NCI-H748 (cell line): ENCODE measurements around the gene NACC1.
"Not testable (repeated sequence)": the region's sequence is repeated elsewhere in the genome, so short reads cannot be mapped to it uniquely, and the experiment has no call there.

Experiments used
- DNase-seq: peaks from one replicate; lab custom pipeline; 2025; ENCODE audit not compliant: unreplicated experiment; lab: John Stamatoyannopoulos, UW

NACC1 gene

DNA sequence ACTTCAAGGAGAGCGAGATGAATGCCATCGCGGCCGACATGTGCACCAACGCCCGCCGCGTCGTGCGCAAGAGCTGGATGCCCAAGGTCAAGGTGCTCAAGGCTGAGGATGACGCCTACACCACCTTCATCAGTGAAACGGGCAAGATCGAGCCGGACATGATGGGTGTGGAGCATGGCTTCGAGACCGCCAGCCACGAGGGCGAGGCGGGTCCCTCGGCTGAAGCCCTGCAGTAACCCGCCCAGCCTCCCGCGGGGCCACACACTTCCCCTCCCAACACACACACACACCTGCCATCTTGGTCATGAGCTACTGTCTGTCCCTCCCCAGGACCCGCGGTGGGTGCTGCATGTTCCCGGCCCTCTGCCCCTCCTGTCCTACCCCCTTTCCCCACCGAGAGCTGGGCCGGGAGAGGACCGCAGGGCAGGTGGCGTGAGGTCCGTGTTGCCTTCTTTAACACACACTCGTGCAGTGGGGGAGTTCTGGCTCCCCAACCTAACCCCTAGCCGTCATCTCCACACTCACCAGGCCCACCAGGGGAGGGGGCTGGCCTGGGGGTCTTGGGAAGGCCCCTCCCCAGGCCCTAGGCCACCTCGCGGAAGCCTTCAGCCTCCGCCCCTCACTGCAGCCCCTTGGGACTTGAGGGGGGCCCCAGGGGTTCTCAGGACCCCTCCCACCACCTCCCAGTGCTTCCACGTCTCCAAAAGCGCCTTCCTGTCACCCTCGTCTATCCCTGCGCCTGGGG, 20.3 kb downstream of the NACC1 start:
- no peak for DNase-seq

DNA sequence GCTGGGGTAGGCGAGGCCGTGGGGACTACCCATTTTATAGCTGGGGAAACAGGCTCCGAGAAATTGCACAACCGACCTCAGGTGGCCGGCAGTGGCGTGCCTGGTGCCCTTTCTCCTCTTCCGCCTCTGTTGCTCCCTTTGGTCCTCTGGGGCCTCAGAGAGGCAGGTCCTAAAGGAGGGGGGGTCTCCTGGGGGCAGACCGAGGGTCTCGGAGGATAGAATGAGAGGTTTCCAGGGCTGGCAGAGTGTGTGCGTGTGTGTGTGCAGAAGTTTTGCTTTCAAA, 20.8 kb downstream of the NACC1 start:
- DNase-seq = no peak

DNA sequence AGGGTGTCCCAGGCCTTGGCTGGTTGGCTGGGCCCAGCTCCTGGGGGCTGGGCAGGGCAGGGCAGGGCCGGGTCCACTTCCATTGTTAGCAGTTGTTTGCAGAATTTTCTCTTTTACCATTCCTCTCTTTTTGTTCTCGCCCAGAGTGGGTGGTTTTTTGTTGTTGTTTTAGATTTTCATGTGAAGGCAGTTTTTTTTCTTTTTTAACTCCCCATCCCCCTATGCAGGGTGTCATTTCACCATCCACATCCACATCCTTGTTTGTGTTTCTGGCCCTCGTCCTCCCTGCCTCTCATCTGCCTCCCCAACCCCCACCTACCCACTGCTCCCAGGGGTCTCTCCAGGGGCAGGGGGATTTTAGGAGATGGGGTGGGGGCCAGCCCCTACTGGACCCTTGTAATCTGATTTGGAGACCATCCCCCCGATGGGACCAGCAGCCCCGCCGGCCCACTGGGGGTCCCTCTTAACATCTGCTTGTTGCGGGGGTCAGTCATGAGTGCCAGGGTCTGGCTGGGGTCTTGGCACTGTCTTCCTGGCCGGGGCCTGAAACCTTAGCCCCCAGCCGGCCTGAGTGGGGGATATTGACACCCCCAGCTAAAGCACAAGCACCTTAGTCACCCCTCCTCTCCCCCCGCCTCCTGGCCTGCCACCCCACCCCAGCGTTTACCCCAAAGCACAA, 21.7 kb downstream of the NACC1 start:
- DNase-seq = no peak

DNA sequence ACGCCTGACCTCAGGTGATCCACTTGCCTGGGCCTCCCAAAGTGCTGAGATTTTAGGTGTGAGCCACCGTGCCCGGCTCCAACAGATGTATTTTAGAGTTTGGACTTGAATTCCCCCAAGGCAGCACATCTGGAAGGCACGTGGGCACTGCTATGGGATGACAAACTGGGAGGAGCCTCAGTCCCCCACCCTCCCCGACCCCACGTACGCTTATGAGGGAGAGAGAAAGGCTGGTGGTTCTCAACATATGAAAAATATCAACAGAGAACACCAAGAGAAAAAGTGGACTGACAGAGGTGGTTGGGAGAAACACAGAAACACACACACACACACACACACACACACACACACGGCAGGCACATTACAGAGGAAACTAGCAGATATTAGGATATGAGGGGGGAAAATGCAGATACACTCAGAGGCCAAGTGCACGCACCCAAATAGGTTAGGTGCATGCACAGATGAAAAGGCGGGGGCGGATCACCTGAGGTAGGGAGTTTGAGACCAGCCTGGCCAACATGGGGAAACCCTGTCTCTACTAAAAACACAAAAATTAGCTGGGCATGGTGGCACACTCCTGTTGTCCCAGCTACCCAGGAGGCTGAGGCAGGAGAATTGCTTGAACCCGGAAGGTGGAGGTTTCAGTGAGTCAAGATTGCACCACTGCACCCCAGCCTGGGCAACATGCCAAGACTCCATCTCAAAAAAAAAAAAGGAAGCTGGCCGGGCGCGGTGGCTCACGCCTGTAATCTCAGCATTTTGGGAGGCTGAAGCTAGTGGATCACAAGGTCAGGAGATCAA, 28.9 kb downstream of the NACC1 start:
- no peak for DNase-seq

DNA sequence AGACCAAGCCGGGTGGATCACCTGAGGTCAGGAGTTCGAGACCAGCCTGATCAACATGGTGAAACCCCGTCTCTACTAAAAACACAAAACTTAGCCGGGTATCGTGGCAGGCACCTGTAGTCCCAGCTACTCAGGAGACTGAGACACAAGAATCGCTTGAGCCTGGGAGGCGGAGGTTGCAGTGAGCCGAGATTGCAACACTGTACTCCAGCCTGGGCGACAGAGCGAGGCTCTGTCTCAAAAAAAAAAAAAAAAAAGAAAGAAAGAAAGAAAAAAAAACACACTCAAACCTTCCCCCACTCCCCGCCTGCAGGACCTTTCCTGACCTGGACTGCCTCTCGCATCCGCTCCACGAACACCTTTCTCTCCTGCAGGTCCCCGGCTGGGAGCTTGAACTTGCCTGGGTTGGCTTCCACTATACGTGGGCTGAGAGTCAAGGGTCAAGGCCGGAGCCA, 31.1 kb downstream of the NACC1 start:
- not testable (repeated sequence) for DNase-seq

DNA sequence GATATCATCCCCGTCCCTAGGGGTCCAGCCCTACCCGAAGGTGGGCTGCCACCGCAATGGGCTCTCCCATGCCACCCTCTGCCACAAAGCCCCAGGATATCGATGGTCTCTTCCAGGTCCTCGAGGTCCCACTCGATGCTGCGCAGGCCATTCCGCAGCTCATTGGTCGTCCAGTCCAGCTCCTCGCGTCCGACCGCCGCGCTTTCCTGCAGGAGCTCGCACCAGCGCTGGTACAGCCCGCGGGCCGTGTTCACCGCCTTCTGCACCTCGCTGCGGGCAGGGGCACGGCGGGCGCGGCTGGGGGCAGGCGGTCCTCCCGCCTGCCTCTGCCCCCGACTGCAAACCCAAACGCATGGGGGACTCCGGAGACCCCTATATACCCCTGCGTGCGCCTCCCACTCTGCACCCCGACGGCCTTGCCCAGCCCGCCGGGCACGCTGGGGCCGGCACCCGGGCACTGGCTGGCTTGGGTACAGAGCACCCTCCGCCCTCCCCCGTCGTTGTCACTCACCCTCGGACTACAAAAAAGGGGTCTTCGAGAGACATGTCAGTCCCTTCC, 31.6 kb downstream of the NACC1 start:
- DNase-seq = peak; percentile 53

DNA sequence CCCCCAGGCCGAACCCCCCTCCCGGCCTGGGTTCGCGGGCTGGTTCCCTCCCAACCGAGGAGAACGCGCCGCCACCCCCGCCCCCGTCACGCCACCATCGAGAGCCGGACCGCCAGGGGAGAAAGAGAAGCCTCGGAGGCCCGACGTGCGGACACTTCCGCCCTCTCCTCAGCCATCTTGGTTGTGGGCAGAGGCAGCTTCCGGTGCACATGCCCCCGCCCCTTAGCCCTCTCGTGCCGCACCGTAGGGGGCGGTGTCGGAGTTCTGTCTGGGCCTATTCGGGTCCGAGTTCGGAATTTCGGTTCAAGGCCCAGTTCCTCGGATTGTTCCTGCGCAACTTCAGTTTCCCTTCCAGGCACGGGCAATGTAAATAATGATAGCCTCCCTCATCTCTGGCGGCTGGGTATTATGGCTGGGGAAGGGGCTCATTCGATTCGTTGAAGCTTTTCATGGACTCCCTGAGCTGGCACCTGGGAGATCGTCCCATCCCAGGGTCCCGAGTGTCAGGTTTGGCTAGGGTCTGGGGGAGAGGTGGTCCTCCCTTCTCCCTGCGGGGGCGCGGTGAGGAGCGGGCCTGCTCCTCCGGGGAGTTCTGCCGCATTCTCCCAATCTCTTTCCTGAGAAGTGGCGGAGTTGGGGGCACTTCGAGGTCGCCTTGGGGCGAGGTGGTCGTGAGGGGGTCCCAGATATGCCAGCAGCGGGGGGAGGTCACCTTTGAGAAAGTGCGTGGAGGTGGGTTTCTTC, 32.3 kb downstream of the NACC1 start, which contains the start of the genes IER2 and STX10:
Gene IER2, plus strand, starts transcription at position 225 of the 744 bp plus-strand sequence. CDS start 2,776 bp downstream, outside the sequence.
Gene STX10, minus strand, starts transcription at position 189 of the 744 bp plus-strand sequence. CDS start 202 bp downstream, outside the sequence.
- peak; percentile 88 for DNase-seq

DNA sequence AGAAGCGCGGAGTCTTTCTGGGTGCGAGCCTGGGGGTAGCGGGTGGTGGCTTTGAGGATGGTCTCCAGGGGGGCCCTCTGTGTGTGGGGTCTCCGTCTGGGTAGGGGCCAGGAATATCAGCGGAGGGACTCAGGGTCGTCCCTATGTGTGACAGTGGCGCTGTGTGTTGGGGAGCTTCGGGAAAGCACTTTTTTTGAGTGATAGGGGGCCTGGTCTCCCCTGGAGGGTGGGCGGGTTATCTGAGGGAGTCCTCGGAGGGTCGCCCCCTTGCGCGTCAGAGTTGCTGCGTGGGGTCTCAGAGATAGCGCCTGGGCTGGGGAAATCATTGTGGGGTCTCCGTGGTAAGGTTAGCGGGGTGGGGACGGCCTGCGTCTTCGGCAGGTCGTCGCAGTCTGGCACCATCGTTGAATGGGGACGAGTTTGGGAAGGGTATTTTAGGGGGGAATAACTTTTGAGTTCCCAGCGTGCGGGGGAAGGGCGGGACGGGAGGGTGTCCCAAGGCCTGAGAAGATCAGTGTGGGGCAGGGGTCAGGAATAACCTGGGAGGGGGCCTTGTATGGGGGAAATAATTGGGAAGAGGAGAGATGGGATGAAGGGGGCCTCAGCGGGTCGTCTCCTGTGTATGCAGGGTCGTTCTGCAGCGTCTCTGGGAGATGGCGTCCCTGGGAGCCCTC, 33.0 kb downstream of the NACC1 start:
- DNase-seq = peak; percentile 37

DNA sequence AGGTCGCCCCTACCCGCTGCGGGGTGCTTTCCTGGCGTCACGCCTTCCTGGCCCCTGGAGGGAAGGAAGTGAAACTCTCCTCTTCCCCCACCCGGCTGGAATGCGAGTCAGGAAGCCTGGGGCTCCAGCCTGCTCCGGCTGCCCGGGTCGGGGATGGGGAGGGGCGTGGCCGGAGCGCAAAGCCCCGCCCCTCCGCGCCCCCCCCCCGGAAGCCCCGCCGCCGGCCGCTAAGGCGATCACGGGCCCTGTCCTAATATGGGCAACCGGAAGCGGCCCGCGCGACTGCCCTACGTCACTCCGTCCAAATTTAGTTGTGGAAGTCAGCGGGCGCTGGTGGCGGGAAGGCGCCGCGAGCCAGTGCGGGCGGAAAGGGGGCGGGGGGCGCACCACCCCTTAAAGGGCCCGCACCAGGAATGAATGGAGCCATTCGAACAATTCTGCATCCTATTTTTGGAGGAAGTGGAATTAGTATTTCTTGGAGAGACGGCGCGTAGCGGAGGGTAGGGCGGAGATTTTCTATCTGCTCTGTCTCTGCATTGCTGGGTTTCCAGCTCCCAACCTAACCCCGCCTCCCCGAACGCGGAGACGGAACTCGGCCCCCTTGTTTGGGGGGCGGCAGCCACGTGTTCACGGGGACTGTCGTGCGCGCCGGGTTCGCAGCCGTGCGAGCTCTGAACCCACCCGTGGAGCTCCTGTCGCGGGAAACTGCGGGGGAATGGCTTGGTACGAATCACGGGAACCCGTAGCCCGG, 33.7 kb downstream of the NACC1 start:
- peak; percentile 95 for DNase-seq

DNA sequence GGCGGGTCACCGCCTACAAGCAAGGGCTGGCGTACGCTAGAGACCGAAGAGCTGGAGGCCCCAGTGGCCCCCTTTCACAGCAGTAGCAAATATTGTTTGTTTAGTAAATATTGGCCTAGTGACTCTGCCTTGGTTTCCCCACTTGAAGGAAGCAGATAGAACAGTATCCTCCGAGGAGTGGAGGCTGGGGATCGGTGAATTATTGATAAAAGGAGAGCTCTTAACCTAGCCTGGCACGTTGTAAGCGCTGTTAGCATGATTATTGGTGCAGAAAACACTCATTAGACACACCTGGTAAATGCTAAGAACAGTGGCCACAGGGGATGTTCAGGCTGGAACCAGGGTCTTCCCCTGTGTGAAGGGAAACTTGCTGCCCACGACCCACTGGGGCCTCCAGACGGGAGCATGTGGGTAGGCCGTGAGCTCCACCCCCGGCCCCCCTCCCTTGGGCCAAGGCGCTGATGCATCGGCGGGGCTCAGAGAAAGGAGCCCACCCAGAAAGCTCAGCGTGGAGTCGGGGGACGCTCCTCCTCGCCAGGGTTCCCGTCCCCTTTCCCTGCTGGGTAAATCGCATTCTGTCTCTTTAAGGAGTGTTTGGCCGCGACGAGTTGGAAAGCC, 34.4 kb downstream of the NACC1 start:
- no peak for DNase-seq

DNA sequence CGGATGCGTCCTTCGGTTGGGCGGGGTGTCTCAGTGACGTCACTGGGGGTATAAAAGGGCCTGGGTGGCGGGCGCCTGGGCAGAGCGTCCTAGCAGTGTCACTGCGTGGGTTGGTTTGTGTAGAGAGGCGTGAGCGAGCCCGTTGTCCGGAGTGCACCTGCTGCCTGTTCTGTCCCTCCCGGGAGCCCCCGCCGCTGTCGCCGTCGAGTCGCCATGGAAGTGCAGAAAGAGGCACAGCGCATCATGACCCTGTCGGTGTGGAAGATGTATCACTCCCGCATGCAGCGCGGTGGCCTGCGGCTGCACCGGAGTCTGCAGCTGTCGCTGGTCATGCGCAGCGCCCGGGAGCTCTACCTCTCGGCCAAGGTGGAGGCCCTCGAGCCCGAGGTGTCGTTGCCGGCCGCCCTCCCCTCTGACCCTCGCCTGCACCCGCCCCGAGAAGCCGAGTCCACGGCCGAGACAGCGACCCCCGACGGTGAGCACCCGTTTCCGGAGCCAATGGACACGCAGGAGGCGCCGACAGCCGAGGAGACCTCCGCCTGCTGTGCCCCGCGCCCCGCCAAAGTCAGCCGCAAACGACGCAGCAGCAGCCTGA, 35.0 kb downstream of the NACC1 start:
- peak; percentile 93 for DNase-seq

DNA sequence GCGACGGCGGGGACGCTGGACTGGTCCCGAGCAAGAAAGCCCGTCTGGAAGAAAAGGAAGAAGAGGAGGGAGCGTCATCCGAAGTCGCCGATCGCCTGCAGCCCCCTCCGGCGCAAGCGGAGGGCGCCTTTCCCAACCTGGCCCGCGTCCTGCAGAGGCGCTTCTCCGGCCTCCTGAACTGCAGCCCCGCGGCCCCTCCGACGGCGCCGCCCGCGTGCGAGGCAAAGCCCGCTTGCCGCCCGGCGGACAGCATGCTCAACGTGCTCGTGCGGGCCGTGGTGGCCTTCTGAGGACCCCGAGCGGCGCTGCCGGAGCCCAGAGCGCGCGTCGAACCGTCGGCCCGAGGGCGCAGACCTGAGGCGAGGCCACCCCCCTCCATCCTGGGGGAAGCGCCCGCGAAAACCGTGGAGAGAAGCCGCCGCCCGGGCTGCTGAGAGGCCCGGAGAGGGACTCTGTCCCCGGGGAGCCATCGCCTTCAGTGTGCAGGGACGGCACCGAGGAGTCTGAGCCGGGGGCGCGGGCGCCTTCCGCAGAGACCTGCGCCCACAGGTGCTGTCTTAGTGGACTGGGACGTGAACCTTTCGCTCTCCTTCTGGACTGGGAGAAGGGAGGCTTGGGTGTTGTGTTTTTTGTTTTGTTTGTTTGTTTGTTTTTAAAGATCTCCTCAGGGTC, 35.6 kb downstream of the NACC1 start:
- peak; percentile 48 for DNase-seq

DNA sequence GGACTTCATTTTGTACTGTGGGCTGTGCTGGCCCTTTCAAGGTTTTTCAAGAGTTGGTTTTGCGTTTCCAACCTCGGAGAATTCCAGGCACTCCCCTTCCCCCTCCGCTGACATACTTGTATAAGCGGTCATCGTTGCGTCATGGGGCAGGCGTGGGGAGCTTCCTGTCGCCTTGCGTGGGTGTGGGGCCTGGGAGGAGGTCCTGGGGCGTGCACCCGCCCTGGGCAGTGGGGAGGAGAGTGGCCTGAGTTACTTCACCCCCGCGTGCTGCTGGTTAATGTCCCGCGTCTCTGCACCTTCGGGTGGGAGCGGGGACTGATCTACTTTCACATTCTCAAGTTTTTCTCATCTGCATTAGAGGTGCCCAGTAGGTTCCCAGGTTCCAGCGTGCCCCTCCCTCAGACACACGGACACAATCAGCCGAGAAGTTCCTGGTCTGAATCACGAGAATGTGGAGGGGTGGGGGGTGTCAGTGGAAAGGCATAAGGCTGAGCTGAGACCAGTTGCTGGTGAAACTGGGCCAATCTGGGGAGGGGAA, 36.2 kb downstream of the NACC1 start:
- DNase-seq = peak; percentile 65

DNA sequence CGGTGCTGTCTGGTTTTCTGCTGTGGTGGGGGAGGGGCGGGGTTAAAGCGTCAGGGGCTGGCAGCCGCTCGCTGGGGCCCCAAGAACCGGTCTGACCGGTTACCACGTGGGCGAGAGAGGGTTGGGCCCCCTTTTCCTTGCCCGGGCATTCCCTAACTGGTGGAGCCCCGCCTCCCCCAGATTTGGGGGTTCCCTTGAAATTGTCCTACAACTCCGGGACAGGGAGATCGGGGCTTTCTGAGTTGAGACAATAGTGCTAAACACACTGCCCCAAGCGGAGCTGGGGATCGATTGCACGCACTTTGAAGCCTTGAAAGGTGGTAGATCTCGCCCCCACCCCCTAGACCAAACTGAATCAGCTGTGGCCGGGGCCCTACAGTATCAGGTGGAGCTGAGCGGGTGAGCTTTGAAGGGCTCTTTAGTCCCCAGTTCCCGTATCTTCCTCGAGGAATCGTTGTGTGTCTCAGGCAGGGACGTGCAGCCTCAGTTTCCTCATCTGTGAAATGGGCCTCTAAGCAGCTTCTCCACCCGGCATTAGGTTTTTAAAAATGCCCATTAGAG, 36.9 kb downstream of the NACC1 start:
- peak; percentile 87 for DNase-seq

DNA sequence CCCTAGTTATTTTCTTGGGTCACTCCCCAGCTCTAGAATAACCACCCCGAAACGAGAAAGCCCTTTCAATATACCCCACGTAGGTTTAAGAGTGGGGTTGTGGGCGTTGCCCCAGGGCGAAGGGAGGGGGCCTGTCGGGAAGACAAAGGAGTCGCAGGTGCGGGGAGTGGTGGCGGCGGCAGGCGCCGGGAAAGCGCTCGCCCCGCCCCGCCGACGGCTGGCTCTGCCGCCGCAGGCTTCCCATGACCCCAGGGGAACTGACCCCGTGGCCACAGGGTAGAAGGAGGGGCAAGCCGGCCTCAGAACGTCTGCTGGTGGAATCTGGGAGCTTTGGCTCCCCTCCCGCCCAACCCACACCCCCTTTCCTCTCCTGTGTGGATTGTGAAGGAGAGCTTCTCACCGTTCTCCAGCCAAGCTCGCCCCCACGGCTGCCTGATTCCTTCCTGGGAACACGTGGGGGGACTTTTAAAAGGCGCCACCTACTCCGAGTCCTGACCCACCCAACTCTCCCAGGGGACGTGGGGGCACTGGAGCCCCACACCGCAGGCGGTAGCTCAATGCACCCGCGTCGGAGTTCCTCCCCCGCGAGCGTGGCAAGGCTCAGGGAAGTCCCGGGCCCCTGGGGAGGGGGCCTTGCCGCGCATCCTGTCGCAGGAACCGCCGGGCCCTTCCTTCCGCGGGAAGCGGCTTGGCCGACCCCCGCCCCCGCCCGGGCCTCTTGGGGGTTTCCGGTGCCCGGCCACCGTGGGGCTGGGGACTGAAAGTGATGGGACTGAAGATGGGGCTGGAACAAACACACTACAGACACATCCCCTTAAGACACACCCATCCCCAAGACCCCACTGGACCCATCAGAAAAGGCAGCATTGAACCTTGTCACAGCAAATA, 37.7 kb downstream of the NACC1 start:
- peak; percentile 82 for DNase-seq

DNA sequence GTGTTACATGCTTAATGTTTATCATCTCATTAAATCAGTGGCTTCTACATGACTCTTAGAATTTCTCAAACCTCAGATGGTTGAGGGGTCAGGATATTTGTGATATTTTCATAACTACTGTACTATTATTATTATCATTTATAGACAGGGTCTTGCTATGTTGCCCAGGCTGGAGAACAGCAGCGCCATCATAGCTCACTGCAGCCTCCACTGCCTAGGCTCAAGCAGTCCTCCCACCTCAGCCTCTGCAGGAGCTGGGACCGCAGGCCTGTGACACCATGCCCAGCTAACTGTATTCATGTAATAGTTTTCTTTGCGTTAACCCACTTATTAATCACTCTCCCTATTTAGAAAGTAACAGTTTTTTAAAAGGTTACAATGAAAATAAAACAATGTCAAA, 41.6 kb downstream of the NACC1 start:
- no peak for DNase-seq
